ENCODE results near the gene POLE. TPM values are rescaled to one million over a fixed set of nuclear protein-coding genes. Genes with fewer than 3 reads are reported as not detected.

Gene POLE
- total RNA-seq, 1 experiment from 2014 or later = 144 TPM

- no peak for ATAC-seq
- POLR2A ChIA-PET = no interaction called here
Observed at GRCh38 chr12:132591107-132591935, 95.8 kb downstream of the POLE start.

GRCh38 chr12:132588821-132589669 lies 98.1 kb downstream of the POLE start:
- Mint-ChIP-seq H3K4me1 (peaks cover under 1% of the 10 kb centered on the region; the same call in 1 of the 2 replicates), H3K36me3 (no peaks in the 10 kb centered on the region), H3K4me3 (no peak overlapping the region), H3K27ac (no peak overlapping the region), H3K9me3 (no peaks in the 10 kb centered on the region), H3K27me3 (ENCODE audit: low read depth) (peaks cover 99% of the 10 kb centered on the region)
- CTCF ChIA-PET = no interaction called here
- POLR2A ChIA-PET = no interaction called here
- ATAC-seq = no peak
- DNase-seq (ENCODE audit: low spot score) = no peak
- TF ChIP-seq GTF2I (CRISPR knock-in tag; conservative IDR thresholded peaks at IDR 0.05) (0 out of 2 replicates have a peak, but pooled peaks have one; percentile 43), OVOL2 (CRISPR knock-in tag; IDR thresholded peaks at IDR 0.05; ENCODE audit: borderline replicate concordance) (no peak)

More at GRCh38 chr12:132591107-132591935, 95.8 kb downstream of the POLE start:
- no peaks in the 10 kb centered on the region for H3K9me3 Mint-ChIP-seq
- CTCF ChIA-PET = no interaction called here
- no peak for TF ChIP-seq MXD4 (CRISPR knock-in tag; IDR thresholded peaks at IDR 0.05; ENCODE audit: borderline replicate concordance)
- no peak for TF ChIP-seq ZNF263 (CRISPR knock-in tag; IDR thresholded peaks at IDR 0.05; ENCODE audit: low read depth)
- no peak for TF ChIP-seq MLX (CRISPR knock-in tag; IDR thresholded peaks at IDR 0.05)
- TF ChIP-seq ZNF425 (CRISPR knock-in tag; conservative IDR thresholded peaks at IDR 0.05) = no peak
- TF ChIP-seq GABPB1 (CRISPR knock-in tag; IDR thresholded peaks at IDR 0.05) = no peak
- no peak for TF ChIP-seq ZNF423 (CRISPR knock-in tag; IDR thresholded peaks at IDR 0.05)
- TF ChIP-seq GRHL2 (CRISPR knock-in tag; IDR thresholded peaks at IDR 0.05; ENCODE audit: insufficient replicate concordance, severe bottlenecking) = no peak
- TF ChIP-seq FOXK1 (CRISPR knock-in tag; IDR thresholded peaks at IDR 0.05) = no peak
- no peak for TF ChIP-seq CBFB (CRISPR knock-in tag; IDR thresholded peaks at IDR 0.05; ENCODE audit: low read depth)
- no peak for TF ChIP-seq NR3C1 (CRISPR knock-in tag; conservative IDR thresholded peaks at IDR 0.05; ENCODE audit: low read depth)
- H3K36me3 Mint-ChIP-seq = no peaks in the 10 kb centered on the region
- H3K4me3 Mint-ChIP-seq = no peak overlapping the region
- DNase-seq (ENCODE audit: low spot score) = no peak
- no peaks in the 10 kb centered on the region for H3K4me1 Mint-ChIP-seq
- no peak overlapping the region for H3K27ac Mint-ChIP-seq
- H3K27me3 Mint-ChIP-seq (ENCODE audit: low read depth) = peaks cover 97% of the 10 kb centered on the region

GRCh38 chr12:132588319-132588718 lies 98.8 kb downstream of the POLE start:
- ATAC-seq (no peak), DNase-seq (ENCODE audit: low spot score) (no peak)
- POLR2A ChIA-PET = no interaction called here
- H3K4me3 Mint-ChIP-seq = no peak overlapping the region
- H3K27me3 Mint-ChIP-seq (ENCODE audit: low read depth) = peaks cover 97% of the 10 kb centered on the region
- H3K4me1 Mint-ChIP-seq = peaks cover 5% of the 10 kb centered on the region
- CTCF ChIA-PET = no interaction called here
- H3K9me3 Mint-ChIP-seq = no peaks in the 10 kb centered on the region
- no peaks in the 10 kb centered on the region for H3K36me3 Mint-ChIP-seq
- H3K27ac Mint-ChIP-seq = no peak overlapping the region
- TF ChIP-seq ZNF416 (CRISPR knock-in tag; IDR thresholded peaks at IDR 0.05) (no peak), ZNF512 (CRISPR knock-in tag; IDR thresholded peaks at IDR 0.05; ENCODE audit: borderline replicate concordance) (no peak), ARID4B (CRISPR knock-in tag; IDR thresholded peaks at IDR 0.05; ENCODE audit: borderline replicate concordance) (no peak), CTCF (IDR thresholded peaks at IDR 0.05) (no peak), TEAD4 (CRISPR knock-in tag; IDR thresholded peaks at IDR 0.05) (no peak)

Measured in WTC11 (cell line).